ENCODE results near the gene C1RL.

C1RL gene

GRCh38 chr12:7108796-7109571 is at the start of gene C1RL:
Gene C1RL (minus strand): TSS chr12:7109214. CDS start chr12:7109180, 34 bp downstream.
- peak; percentile 96 for TF ChIP-seq CTCF (IDR thresholded peaks at IDR 0.05; ENCODE audit: borderline replicate concordance, insufficient read depth, low read depth, low read length)
- peak within 1 kb of the TSS; percentile 78 for H3K4me3 ChIP-seq (ENCODE audit: low read depth, low read length)

GRCh38 chr12:7157391-7157790 is 48.4 kb upstream of the C1RL start:
- no peak for TF ChIP-seq CTCF (IDR thresholded peaks at IDR 0.05; ENCODE audit: borderline replicate concordance, insufficient read depth, low read depth, low read length)

GRCh38 chr12:7156259-7157197 is 47.5 kb upstream of the C1RL start:
- no peak for TF ChIP-seq CTCF (IDR thresholded peaks at IDR 0.05; ENCODE audit: borderline replicate concordance, insufficient read depth, low read depth, low read length)
- H3K4me3 ChIP-seq (ENCODE audit: low read depth, low read length), result no peak overlapping the region

More at GRCh38 chr12:7157391-7157790, 48.4 kb upstream of the C1RL start:
- no peak overlapping the region for H3K4me3 ChIP-seq (ENCODE audit: low read depth, low read length)

GRCh38 chr12:7155471-7156034 is 46.5 kb upstream of the C1RL start:
- TF ChIP-seq CTCF (IDR thresholded peaks at IDR 0.05; ENCODE audit: borderline replicate concordance, insufficient read depth, low read depth, low read length), result no peak
- no peak overlapping the region for H3K4me3 ChIP-seq (ENCODE audit: low read depth, low read length)

GRCh38 chr12:7154901-7155470 is 46.0 kb upstream of the C1RL start:
- no peak overlapping the region for H3K4me3 ChIP-seq (ENCODE audit: low read depth, low read length)
- TF ChIP-seq CTCF (IDR thresholded peaks at IDR 0.05; ENCODE audit: borderline replicate concordance, insufficient read depth, low read depth, low read length), result no peak

- TF ChIP-seq CTCF (IDR thresholded peaks at IDR 0.05; ENCODE audit: borderline replicate concordance, insufficient read depth, low read depth, low read length), result no peak
- H3K4me3 ChIP-seq (ENCODE audit: low read depth, low read length), result no peak overlapping the region
Observed at GRCh38 chr12:7154042-7154441, 45.0 kb upstream of the C1RL start.

Measured in GM12875 (cell line).